ENCODE data around the gene BCL2L12. TPM values are rescaled to one million over a fixed set of nuclear protein-coding genes. Genes with fewer than 3 reads are reported as not detected.
A peak's percentile ranks its signal among the peaks of the same experiment; 100 is the strongest.
"Not testable (repeated sequence)": the region's sequence is repeated elsewhere in the genome, so short reads cannot be mapped to it uniquely, and the experiment has no call there.

BCL2L12 gene
- 10 to 100 TPM; 63.4 to 64.6 TPM for total RNA-seq

GRCh38 chr19:49665351-49666119, at the start of gene BCL2L12, which contains the start of gene IRF3:
Gene BCL2L12, plus strand, starts transcription at chr19:49665933. Its CDS starts 760 bp downstream, at chr19:49666693.
Gene IRF3, minus strand, starts transcription at chr19:49665857. Its CDS starts 1,019 bp downstream, at chr19:49664838.
- peaks cover 22% of the 10 kb centered on the region for H3K36me3 Mint-ChIP-seq (ENCODE audit: low read depth)
- intact Hi-C loops (cut with micrococcal nuclease), result loop anchor here (2.0 kb wide), 1 partner anchor 25 kb away; the partner anchor contains the start of gene RRAS
- peak within 1 kb of the TSS; percentile 91 for H3K27ac Mint-ChIP-seq

GRCh38 chr19:49616532-49616931, 49.2 kb upstream of the BCL2L12 start:
- intact Hi-C loops (cut with micrococcal nuclease), result no loop called here
- ATAC-seq, result no peak

More at GRCh38 chr19:49665351-49666119, at the start of gene BCL2L12, which contains the start of gene IRF3:
- ChIA-PET CTCF (interaction anchor here (1.0 to 6.2 kb wide), 4 partner anchors 7 to 166 kb away, joined by 3 to 33 read pairs (median 10); no protein-coding TSS in a partner anchor), POLR2A (interaction anchor here (1.0 to 6.7 kb wide), 8 partner anchors 9 to 211 kb away, joined by 3 to 47 read pairs (median 6); partner anchors contain the start of genes FUZ, PRMT1, RRAS and SCAF1)
- no peaks in the 10 kb centered on the region for H3K9me3 Mint-ChIP-seq
- H3K4me3 Mint-ChIP-seq, result peak within 1 kb of the TSS; percentile 94
- ATAC-seq (peak; percentile 89), DNase-seq (peak; percentile 99)
- peaks cover 28% of the 10 kb centered on the region for H3K4me1 Mint-ChIP-seq (ENCODE audit: low read depth)
- no peak for TF ChIP-seq CTCF (IDR thresholded peaks at IDR 0.05)
- H3K27me3 Mint-ChIP-seq, result no peaks in the 10 kb centered on the region

GRCh38 chr19:49616945-49617344, 48.8 kb upstream of the BCL2L12 start:
- intact Hi-C loops (cut with micrococcal nuclease), result no loop called here
- no peak for DNase-seq
- Mint-ChIP-seq H3K9me3 (no peaks in the 10 kb centered on the region), H3K4me1 (ENCODE audit: low read depth) (peaks cover 22% of the 10 kb centered on the region), H3K36me3 (ENCODE audit: low read depth) (peaks cover 38% of the 10 kb centered on the region), H3K27me3 (no peaks in the 10 kb centered on the region), H3K4me3 (no peak overlapping the region), H3K27ac (no peak overlapping the region)
- ChIA-PET CTCF (interaction anchor here (0.7 to 1.3 kb wide), 3 partner anchors 55 to 64 kb away, joined by 3 to 4 read pairs (median 3); no protein-coding TSS in a partner anchor), POLR2A (interaction anchor here (0.9 to 2.1 kb wide), 3 partner anchors 22 to 73 kb away, joined by 3 to 7 read pairs (median 3); partner anchors contain the start of gene ADM5)
- ATAC-seq, result no peak
- TF ChIP-seq CTCF (IDR thresholded peaks at IDR 0.05), result no peak

More at GRCh38 chr19:49616532-49616931, 49.2 kb upstream of the BCL2L12 start:
- H3K4me1 Mint-ChIP-seq (ENCODE audit: low read depth), result peaks cover 22% of the 10 kb centered on the region
- no peak for TF ChIP-seq CTCF (IDR thresholded peaks at IDR 0.05)
- ChIA-PET POLR2A (interaction anchor here (0.6 to 2.1 kb wide), 4 partner anchors 21 to 73 kb away, joined by 3 to 7 read pairs (median 3); partner anchors contain the start of genes ADM5 and PRR12), CTCF (interaction anchor here (0.7 to 1.0 kb wide), 2 partner anchors 55 to 64 kb away, joined by 3 to 4 read pairs; no protein-coding TSS in a partner anchor)
- no peak overlapping the region for H3K27ac Mint-ChIP-seq
- no peak for DNase-seq
- H3K27me3 Mint-ChIP-seq, result no peaks in the 10 kb centered on the region
- peaks cover 38% of the 10 kb centered on the region for H3K36me3 Mint-ChIP-seq (ENCODE audit: low read depth)
- H3K4me3 Mint-ChIP-seq, result no peak overlapping the region
- H3K9me3 Mint-ChIP-seq, result no peaks in the 10 kb centered on the region

- CTCF ChIA-PET, result interaction anchor here (1.3 kb wide), 1 partner anchor 60 kb away, joined by 3 read pairs; no protein-coding TSS in a partner anchor
- POLR2A ChIA-PET, result interaction anchor here (0.7 to 2.1 kb wide), 4 partner anchors 28 to 187 kb away, joined by 3 to 7 read pairs (median 4); partner anchors contain the start of gene NOSIP
- peaks cover 37% of the 10 kb centered on the region for H3K36me3 Mint-ChIP-seq (ENCODE audit: low read depth)
Measured at GRCh38 chr19:49617860-49618259, 47.9 kb upstream of the BCL2L12 start.

More at GRCh38 chr19:49617860-49618259, 47.9 kb upstream of the BCL2L12 start:
- H3K27me3 Mint-ChIP-seq; ATAC-seq; H3K4me3 Mint-ChIP-seq; DNase-seq; H3K27ac Mint-ChIP-seq; H3K9me3 Mint-ChIP-seq; intact Hi-C loops (cut with micrococcal nuclease): not testable (repeated sequence)
- peaks cover 17% of the 10 kb centered on the region for H3K4me1 Mint-ChIP-seq (ENCODE audit: low read depth)
